ENCODE results near the gene ERN1.

The ERN1 gene

GRCh38 chr17:63989622-63990345, 140.2 kb downstream of the ERN1 start:
- DNase-seq, result no peak

All from hypothalamus (tissue), 51 donors.